Measurements from ENCODE around the gene CDKAL1.

CDKAL1 gene

DNA sequence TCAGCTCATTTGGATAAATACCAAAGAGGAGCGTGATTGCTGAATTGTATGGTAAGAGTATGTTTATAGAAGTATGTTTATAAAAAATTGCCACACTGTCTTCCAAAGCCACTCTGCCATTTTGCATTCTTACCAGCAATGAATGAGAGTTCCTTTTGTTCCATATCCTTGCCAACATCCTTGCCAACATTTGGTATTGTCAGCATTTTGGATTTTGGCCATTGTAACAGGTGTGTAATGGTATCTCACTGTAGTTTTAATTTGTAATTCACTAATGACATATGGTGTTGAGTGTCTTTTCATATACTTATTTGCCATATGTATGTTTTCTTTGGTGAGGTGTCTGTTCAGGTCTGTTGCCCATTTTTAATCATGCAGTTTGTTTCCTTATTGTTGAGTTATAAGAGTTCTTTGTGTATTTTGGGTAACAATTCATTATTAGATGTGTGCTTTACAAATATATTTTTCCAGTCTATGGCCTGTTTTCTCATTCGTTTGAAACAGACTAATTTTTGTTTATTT is 539.1 kb downstream of the CDKAL1 start:
- no peak for DNase-seq (ENCODE audit: low read depth)
- no peak overlapping the region for H3K4me3 ChIP-seq (ENCODE audit: low read length)
- TF ChIP-seq CTCF (conservative IDR thresholded peaks at IDR 0.05; ENCODE audit: low read depth, low read length), result no peak

DNA sequence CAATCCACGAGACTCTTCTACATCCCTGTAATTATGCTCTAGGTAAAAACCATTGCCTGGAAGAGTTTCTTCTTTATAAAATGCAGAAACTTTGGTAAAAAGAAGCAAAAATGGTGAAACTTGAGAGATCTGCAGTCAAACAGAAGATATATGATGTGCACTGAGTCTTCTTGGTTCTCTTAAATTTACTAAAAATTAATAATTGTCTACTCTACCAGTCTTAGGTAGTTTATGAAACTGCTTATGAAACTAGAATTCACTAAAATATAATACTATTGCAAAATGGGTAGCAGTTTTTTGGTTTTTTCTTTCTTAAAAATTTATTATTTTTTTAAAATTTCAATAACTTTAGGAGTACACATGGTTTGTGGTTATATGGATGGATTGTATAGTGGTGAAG is 540.2 kb downstream of the CDKAL1 start:
- H3K4me3 ChIP-seq (ENCODE audit: low read length), result no peak overlapping the region
- no peak for TF ChIP-seq CTCF (conservative IDR thresholded peaks at IDR 0.05; ENCODE audit: low read depth, low read length)
- DNase-seq (ENCODE audit: low read depth), result no peak

GRCh38 chr6:21075986-21076385 is 541.7 kb downstream of the CDKAL1 start:
- peak; percentile 71 for DNase-seq (ENCODE audit: low read depth)
- TF ChIP-seq CTCF (conservative IDR thresholded peaks at IDR 0.05; ENCODE audit: low read depth, low read length), result no peak
- no peak overlapping the region for H3K4me3 ChIP-seq (ENCODE audit: low read length)

- no peak overlapping the region for H3K4me3 ChIP-seq (ENCODE audit: low read length)
- DNase-seq (ENCODE audit: low read depth), result no peak
- TF ChIP-seq CTCF (conservative IDR thresholded peaks at IDR 0.05; ENCODE audit: low read depth, low read length), result no peak
Observed at GRCh38 chr6:21078497-21078896, 544.2 kb downstream of the CDKAL1 start.

- TF ChIP-seq CTCF (conservative IDR thresholded peaks at IDR 0.05; ENCODE audit: low read depth, low read length), result no peak
- no peak overlapping the region for H3K4me3 ChIP-seq (ENCODE audit: low read length)
- DNase-seq (ENCODE audit: low read depth), result peak; percentile 79
Observed at GRCh38 chr6:21079468-21080048, 545.3 kb downstream of the CDKAL1 start.

DNA sequence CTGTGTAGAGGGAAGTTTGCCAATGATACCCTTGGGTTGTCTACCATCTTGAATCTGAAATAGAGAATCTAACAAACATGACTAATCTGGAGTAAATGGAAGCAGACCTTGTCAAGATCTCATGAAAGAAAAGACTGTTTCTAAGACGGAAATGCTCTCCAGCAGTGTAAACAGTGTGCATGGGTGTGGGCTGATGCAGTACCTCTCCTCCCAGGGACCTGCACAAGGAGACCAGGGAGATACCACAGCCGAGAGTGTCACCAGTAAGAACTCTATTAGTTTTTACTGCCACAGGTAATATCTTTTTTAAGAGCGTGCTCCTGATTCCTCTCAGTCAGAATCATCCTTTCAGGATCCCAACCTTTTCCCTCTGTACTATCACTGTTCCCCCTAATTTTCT is 546.0 kb downstream of the CDKAL1 start:
- DNase-seq (ENCODE audit: low read depth), result no peak
- TF ChIP-seq CTCF (conservative IDR thresholded peaks at IDR 0.05; ENCODE audit: low read depth, low read length), result no peak
- H3K4me3 ChIP-seq (ENCODE audit: low read length), result no peak overlapping the region

DNA sequence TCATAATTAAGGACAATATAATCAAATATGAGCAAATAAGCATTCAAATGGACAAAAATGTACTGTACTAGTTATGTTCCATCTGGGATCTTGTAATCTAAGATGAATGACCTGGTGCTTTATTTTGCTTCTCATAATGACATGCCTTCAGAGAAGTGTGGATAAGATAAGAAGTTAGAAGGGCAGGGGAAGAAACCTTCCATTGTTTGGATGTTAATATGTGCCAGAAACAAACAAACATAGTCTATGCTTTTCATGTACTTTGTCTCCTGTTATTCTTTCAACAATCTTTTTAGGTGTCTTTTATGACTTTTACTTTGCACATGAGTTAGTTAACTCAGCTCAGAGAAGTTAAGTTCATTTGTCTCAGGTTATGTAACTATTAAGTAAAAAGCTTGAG is 547.8 kb downstream of the CDKAL1 start:
- H3K4me3 ChIP-seq (ENCODE audit: low read length), result no peak overlapping the region
- TF ChIP-seq CTCF (conservative IDR thresholded peaks at IDR 0.05; ENCODE audit: low read depth, low read length), result no peak
- DNase-seq (ENCODE audit: low read depth), result no peak
